HUDEP-2 (cell line): ENCODE results near the gene C1QTNF8.

Source experiments
- DNase-seq, 76 experiments: peaks; one replicate each; lab custom pipeline; 2025; ENCODE audit not compliant: unreplicated experiment in 76 of 76; lab: John Stamatoyannopoulos, UW

C1QTNF8 gene

GRCh38 chr16:1112506-1113184 lies 16.6 kb upstream of the C1QTNF8 start:
- no peak for DNase-seq

- DNase-seq: no peak
Observed at GRCh38 chr16:1109648-1110047, 13.6 kb upstream of the C1QTNF8 start.

- DNase-seq: peak in 13 of 76 experiments; percentile 5 to 48 (median 17)
Observed at GRCh38 chr16:1108299-1109252, 12.5 kb upstream of the C1QTNF8 start.

DNA sequence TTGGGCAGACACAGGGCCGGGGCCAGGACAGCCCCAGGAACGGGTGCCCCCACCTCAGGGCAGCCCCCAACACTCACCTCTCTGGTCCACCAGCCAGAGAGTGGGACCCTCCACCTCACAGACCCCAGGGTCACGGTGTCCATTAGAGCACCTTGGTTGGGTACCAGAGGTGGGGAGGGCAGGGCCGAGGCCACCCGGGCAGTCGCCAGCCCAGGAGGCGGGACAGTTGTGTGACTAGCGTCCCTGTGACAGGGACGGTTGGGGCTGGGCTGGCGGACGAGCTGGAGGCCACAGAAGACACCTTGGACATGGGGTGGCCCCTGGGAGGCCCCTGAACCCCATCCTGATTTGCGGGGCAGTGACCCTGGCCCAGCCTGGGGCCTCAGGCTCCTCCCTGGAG lies 11.7 kb upstream of the C1QTNF8 start:
- no peak for DNase-seq

GRCh38 chr16:1107141-1107540 lies 11.1 kb upstream of the C1QTNF8 start:
- no peak for DNase-seq

DNA sequence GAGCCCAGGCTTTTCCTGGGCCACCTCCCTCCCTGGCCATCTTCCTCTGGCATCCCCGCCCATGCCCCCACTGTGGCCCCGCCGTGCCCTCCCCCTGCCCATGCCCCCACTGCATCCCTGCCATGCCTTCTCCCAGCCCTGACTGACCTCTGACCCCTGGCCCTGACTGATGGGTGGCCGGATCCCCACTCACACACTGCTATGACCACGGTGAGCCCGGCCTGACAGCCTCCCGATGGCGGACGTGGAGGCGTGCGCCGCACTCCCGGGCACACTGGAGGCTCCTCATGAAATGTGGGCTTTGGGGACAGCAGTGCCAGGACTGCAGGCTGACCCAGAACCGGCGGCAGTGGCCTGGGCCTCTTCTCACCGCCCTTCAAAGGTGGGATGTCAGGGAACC lies 10.6 kb upstream of the C1QTNF8 start:
- no peak for DNase-seq

DNA sequence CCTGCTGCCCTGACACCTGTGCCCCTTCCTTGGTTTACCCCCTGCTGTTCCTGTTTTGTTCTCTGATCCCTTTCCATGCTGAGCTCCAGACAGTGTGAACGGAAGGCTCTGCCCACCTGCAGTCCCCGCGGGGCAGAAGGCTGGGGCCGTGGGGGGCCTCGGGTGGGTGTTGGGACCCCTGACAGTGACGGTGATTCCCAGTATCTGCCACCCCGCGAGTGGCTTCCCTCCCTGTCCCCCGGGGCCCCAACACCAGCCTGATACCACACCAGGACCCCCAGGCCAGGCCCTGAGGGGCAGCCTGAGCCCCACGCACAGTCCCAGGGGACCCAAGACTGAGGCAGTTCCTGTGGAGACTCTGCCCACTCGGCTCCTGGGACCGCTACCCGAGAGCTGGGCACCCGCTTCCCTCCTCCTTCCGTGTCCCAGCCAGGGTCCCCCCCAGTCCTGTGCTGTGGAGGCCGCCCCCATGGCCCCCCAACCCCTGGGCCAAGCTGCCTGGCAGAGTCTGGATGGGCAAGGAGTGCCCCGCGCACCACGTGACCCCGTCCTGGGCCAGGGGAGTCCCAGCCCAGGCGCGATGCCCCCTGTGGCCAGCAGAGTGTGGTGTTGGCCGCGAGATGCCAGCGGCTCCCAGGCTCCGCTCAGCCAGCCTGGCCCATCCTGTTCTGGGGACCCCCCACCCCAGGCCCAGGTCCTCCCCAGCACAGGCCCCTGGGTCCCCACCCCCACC lies 10.0 kb upstream of the C1QTNF8 start:
- peak in 44 of 76 experiments; percentile 2 to 62 (median 35) for DNase-seq

DNA sequence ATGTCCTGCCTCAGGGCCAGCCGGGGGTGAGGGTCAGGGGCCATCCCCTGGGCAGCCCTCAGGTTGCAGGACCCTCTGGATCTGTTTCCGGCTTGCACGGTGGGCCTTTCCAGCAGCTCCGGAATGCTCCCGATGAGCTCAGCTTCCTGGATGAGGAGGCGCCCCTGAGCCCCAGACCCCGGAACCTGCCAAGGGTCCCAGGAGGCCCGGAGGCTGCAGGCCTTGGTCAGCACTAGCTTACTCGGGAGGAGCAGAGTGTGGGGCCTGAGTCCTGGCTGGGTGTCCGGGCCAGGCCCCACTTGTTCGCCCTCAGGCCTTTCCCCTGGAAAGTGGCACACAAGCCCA lies 7.6 kb upstream of the C1QTNF8 start:
- no peak for DNase-seq

- DNase-seq: peak in 46 of 76 experiments; percentile 0 to 66 (median 34)
Observed at GRCh38 chr16:1102921-1103635, 7.0 kb upstream of the C1QTNF8 start.

DNA sequence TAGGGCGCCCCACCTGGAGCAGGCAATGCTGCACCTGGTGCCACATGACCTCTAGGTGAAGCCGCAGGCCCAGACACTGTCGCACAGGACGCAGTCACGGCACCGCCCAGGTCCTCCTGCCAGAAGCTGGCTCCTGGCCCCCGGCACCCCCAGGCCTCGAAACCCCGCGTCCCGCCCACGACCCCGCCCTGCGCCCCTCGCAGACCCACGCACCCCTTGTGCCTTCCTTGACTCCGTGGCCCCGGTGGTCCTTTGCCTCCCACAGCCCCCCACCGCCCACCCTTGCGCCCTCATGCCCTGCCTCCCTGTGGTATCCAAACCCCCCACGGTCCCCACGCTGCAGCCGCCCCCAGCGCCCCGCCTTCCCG lies 6.3 kb upstream of the C1QTNF8 start:
- DNase-seq: no peak

- DNase-seq: no peak
Observed at GRCh38 chr16:1101573-1102332, 5.7 kb upstream of the C1QTNF8 start.

- no peak for DNase-seq
Observed at GRCh38 chr16:1101133-1101532, 5.1 kb upstream of the C1QTNF8 start.

DNA sequence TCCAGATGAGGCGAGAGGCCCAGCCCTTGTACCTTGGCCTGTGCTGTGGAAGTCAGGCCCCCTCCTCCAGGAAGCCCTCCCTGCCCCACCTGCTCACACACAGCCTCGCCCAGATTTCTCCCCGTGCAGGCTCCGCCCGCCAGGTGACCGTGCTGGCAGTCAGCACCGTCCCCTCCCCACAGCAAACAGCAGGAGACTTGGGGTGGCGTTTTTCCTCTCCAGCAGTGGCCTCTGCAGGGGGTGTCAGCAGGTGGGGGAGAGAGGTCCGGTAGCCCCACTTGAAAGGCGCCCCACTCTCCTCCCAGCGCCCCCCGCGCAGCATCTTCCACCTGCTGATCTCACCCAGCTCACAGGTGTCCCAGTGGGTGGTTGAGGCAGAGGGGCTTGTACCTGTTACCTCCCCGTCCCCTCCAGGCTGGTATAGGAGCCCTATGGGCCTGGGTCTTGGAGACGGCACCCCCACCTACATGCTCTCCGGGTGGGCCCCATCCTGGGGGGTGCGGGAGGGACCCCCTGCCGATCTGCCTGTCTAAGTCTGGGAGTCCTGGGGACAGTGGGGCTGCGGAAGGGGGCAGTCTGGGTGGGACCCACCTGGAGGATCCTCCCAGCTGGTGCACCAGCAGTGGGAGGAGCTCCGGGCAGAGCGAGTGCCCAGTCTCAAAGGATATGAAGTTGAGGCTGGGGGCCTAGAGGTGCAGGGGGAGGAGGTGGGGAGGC lies 4.2 kb upstream of the C1QTNF8 start:
- no peak for DNase-seq

DNA sequence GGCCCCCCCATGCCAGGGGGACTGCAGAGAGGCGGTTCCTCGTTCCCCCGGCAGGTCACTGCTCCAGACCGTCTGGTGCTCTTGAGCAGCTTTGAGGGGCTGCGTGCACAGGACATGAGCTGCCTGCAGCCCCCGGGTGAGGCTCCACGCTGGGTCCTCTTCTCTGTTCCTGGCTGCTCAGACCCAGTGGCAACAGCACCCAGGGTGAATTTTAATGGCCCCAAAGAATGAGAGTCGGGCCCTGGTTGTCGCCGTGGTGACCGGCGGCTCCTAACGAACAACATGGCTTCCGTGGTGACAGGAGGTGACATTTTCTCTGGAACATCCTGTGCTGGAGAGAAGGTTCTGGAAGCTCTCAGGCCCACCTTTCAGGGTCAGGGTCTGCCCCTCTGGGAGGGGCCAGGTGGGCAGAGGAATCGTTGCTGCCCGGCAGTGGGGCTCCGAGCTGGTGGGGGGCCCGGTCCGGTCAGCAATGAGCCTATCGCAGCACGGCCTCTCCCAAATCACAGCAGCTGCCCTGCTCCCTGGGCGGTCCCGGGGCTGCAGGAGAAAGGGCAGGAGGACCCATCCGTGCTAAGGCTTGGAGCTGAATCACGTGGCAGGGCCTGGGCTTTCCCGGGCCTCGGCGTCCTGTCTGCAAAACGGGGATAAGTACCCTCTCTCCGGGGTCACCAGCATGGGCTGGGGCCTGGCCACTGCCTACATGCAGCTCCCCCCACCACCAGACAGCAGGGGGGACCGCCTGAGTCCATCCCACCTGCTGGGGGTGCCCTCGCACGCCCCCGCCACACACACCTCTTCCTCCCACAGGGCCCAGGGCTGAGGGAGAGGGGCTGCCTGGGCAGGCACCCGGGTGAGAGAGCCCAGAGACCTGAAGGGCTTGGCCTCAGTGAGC lies 3.4 kb upstream of the C1QTNF8 start:
- no peak for DNase-seq

GRCh38 chr16:1098266-1098991 lies 2.4 kb upstream of the C1QTNF8 start:
- no peak for DNase-seq

DNA sequence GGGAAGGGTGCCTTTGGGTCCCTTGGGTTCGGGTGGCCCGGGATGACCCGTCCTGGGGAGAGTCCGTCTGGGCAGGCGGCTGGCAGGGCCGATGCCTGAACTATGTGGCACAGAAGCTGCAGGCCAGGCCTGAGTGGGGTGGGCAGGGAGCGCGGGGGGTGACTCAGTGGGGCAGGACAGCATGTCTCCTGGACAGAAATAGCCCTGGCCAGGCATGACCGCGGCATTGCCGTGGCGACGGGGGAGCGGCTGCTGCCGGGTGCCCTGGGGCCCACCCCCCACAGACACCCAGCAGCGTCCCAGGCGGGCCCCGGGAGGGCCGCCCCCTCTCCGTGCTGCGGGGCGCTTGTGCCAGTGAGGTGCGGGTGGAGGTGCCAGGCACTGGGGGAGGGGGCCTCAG lies 1.8 kb upstream of the C1QTNF8 start:
- DNase-seq: no peak

GRCh38 chr16:1097156-1097555 lies 1.1 kb upstream of the C1QTNF8 start:
- no peak for DNase-seq
